Iris pigment epithelial cell (primary cell): ENCODE data around the gene FOXJ3.

Experiments
- DNase-seq: peaks from one replicate; pipeline ENCODE4 v3.0.0-alpha.2; 2011; ENCODE audit warnings: low read depth

Gene FOXJ3

DNA sequence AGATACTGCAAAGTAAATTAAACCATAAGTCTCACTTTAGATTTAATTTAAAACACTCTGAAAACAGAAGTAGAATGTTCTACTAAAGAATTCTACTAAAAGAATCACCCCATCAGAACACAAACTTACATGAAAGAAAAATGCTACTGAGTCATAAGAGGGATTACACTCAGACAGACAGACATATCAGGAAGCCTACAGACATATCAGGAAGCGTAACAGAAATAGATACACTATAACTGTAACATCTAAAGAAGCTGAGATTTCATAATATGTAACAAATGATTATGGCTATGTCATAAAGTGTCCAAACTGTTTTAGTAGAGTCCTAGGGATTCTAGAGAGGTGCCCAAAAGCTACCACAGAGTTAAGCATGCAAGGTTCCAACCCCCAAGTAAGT, 23.9 kb downstream of the FOXJ3 start:
- peak; percentile 88 for DNase-seq

DNA sequence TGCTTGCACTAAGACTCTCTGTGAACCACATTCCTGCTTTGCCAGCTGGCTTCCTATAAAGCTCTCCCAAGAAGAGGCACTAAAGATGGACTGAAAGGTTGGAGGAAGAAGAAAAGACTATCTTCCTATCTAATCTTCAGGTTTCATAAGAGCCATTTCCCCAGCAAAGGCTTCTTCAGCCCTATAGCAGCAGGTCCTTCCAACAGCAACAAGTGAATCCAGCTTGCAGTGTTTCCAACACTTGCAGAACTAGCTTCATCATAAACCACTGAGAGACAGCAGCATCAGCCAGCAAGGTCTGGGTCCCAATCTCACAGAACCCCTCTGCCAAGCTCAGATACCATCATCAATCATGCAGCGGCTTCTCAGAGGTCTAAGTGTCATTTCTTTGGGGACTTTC, 28.1 kb downstream of the FOXJ3 start:
- no peak for DNase-seq

DNA sequence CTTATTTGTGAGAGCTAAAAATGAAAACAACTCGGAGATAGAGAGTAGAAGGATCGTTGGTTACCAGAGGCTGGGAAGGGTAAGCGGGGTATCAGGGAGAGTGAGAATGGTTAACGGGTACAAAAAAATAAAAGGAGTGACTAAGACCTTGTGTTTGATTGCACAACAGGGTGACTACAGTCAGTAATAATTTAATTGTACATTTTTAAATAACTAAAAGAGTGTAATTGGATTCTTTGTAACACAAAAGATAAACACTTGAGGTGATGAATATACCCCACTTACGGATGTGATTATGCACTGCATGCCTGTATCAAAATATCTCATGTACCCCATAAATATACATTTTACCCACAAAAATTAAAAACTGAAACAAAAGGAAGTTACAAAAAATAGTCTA, 29.4 kb downstream of the FOXJ3 start:
- DNase-seq = peak; percentile 72

DNA sequence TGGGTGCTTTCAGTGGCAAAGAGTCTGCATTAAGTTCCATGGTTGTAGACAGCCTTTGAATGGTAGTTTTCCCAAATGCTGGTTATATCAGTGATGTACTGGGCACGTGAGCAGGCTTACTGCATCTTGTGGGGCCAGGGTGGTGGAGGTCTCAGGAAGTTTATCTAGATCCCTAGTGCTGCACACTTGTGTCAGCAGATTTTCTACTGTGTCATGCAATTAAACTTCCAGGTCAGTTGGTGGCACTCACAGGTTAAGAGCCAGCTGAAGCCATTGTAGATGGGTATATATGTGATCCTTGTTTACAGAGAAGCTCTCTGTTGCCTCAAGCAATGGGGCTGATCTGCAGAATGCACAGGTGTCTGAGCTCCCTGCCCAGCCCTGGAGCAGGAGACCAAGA, 33.0 kb downstream of the FOXJ3 start:
- no peak for DNase-seq

DNA sequence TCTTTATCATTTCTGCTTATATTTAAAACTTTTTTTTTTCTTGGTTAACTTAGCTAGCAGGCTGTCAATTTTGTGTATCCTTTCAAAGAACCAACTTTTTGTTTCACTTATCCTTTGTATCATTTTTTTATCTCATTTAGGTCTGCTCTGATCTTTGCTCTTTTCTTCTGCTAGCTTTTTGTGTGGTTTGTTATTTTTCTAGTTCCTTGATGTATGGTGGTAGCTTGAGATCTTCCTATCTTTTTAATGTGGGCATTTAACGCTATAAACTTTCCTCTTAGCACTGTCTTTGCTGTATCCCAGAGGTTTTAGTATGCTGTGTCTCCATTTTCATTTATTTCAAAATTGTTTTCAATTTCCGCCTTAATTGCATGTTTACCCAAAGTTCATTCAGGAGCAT, 36.5 kb downstream of the FOXJ3 start:
- DNase-seq = no peak

DNA sequence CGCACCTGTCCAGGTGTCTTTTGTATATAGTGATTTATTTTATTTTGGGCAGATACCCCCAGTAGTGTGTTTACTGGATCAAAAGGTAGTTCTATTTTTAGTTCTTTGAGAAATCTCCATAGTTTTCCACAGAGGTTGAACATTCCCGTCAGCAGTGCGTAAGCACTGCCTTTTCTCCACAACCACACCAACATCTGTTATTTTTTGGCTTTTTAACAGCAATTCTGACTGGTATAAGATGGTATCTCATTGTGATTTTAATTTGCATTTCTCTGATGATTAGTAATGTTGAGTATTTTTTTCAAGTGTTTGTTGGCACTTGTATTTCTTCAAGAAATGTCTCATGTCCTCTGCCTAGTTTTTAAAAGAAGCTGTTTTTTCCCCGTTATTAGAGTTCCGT, 39.2 kb downstream of the FOXJ3 start:
- DNase-seq = no peak

DNA sequence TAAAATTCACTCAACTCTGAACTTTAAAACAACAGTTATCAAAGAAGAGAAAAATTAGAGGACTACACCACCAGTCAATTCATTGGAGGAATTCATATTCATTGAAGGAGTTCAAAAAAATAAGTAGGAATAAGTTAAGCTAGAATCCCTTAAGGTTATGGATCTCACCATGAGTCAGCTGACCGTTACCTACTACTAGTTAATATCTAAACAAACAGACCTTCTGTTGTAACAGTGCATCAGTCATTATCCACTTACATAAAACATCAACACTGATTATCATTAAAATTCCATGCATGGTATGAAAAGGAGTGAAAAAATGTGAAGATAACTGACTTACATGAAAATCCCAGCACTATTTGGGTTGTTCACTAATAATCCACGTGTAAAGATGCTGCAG, 44.9 kb downstream of the FOXJ3 start:
- no peak for DNase-seq

DNA sequence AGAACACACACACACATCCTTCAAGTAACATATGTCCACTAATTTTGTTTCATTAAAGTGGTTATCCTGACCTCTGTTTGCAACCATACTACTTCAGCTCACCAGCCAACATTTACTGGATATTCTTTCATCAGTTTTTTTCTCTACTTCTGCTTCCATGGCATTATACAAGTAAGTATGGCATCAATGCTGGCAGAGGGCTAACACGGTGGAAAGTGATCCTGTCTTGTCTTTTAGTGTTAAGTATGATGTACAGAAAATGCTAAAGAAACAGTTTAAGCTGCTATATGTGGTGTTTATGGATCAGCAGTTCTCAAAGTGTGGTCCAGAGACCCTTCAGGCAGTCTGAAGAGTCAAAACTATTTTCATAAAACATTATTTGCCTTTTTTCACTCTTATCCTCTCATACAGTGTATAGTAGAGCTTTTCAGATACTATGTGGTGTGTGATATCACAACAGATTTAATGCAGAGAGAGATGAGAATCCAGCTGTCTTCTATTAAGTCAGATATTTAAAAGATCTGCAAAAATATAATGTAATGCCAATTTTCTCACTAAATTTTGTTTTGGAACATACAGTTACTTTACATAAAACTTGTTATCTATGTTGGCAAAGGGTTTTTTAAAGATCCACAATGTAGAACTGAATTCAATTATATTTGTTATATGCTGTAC, 46.6 kb downstream of the FOXJ3 start:
- no peak for DNase-seq

DNA sequence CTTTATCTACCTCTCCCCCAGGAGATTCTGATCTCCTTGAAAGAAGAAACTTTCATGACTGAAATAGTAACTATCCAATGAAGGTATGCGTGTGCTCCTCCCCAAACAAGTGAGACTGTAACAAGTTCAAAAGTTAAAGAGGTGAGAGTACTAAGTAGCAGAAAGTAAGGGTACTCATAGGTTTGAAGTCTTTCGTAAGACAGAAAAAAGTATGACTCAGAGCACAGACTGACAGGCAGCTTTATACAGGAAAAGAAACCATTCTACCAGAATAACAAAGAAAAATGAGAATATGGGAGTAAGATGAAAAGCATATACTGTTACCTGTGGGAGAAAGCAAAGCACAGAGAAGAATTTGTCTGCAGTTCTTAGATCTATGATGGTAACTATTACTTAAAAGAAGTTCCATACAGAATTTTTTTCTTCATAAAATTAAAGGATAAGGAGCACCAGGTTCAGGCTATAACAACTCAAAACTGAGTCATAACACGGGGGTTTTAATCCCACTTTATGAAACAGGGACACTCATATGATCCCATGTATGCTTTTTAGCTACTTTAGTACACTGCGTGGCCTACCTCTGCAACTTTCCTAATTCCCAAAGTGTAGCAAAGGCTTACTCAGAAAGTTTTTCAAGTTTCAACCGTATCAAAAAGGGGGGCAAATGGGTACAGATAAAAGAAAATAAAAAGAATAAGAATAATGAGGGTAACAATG, 52.0 kb downstream of the FOXJ3 start:
- DNase-seq = peak; percentile 75

DNA sequence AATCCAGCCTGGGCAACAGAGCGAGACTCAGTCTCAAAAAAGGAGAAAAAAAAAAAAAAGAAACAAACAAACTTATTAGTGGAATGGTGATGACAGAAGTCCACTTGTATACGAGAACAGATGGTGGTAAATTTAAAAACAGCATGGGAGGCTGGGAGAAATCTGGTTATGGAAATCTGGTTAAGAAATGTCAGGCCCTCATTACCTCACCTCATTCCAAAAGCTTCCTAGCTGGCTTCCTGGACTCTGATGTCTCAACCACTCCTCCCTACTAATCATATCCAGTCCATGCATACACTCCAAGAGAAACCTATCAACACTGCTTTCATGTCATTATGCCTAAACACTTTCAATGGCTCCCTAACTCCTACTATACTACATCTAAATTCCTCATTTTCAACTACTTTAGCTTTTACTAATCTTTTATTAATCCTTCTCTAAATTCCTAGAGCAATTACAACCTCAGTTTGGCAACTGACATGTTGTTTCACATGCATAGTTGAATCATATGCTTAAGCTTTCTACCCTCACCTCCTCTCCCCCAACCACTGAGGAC, 52.9 kb downstream of the FOXJ3 start:
- DNase-seq = peak; percentile 82

DNA sequence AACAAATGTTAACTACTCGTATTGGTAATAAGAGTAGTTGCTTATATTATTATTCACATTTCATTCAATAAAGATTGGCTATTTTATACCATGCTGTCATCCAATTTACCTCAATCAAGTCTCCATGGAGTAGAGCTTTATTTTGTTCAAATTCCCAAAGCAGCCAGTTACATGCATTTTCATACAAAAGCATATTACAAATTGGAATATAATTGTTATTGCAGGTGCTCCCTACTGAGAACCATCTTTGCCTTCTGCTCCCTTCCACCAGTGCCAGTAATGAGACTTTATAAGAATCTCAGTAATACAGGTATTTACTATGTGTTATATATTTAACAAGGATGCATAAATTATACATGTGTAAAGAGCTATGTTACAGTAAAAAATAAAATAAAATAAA, 54.2 kb downstream of the FOXJ3 start:
- no peak for DNase-seq

DNA sequence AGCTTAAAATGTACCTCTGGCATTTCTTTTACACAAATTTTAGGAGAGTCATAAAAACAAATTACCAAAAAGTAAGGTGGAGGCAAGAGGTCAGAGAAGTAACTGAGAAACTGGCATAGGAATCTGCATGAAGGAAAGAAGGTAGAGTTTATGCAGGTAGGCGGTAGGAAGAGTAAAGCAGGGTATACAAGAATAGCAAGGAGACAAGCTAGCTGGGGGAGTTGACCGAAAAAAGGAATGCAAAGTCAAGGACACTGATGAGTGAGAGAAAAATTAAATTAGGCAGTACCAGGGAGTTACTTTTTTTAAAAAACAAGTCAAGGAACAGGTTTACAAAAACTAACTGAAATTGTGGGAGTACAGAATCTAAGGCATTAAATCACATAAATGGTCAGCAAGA, 56.0 kb downstream of the FOXJ3 start:
- no peak for DNase-seq

DNA sequence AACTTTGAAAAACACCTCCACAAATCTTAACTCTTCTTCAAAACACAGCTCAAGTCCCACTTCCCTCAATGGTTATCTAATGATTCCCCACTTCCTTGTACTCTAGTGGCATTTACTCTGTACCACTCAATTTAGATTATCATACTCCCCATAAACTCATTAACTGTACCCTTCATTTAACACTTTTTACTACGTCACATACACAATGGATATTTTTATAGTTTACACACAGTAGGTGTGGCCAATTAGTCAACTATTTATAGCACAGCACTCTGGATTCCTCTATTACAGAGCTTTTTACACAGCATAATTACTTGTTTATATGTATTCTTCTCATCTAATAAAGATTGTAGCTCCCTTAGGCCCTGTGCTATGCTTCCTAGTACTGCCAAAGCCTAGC, 62.1 kb downstream of the FOXJ3 start:
- DNase-seq = no peak

DNA sequence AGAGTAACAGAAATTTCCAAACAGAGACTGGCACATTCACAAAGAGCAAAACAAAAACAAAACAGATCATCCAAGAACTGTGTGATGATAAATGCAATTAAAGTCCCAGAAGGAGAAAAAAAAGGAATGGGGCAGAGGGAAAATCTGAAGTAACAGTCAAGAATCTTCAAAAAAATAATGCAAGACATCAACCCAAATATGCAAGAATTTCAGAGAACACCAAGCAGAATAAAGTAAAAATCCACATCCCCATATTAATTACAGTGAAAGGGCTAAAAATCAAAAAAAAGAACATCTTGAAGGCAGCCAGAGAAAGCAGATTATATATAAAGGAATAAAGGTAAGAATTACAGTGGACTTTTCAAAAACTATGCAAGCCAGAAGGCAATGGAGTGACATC, 67.1 kb downstream of the FOXJ3 start:
- no peak for DNase-seq

DNA sequence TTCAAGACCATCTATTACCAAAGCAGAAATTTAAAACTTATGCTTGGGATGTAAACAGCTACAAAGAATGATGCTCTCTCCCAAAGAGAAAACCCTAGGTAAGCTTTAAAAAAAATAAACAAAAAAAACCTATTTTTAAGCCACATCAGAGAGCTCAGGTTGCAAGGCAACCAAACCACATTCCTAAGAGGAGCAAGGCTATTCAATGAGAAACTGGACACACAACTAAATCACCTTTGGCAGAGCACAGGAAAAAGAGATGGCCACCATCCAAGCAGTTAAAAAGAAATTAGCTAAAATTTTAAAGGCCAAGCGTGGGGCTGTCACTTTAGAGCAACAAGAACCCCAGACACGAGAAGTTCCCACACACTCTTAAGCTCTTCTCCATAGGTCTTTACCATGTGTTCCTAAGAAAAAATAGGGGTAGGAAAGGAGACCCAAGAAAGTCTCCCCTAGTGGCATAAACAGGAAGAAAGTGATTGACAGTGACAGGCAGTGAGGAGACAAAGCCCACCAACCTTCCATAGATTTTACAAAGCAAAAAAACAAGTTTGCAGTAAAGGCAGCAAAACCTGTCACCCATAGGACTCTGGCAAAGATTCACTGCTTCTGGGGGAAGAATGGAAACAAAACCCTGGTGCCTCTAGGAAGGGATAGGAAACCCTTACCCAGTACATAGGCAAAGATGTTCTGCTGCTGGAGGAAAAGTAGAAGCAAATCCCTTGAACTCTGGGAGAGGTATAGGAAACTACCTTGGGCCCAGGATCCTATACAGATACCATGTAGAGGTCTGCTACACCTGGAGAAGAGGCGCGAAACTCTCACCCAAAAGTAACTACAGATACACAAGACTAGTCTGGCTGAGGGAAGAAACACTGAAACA, 68.5 kb downstream of the FOXJ3 start:
- no peak for DNase-seq

DNA sequence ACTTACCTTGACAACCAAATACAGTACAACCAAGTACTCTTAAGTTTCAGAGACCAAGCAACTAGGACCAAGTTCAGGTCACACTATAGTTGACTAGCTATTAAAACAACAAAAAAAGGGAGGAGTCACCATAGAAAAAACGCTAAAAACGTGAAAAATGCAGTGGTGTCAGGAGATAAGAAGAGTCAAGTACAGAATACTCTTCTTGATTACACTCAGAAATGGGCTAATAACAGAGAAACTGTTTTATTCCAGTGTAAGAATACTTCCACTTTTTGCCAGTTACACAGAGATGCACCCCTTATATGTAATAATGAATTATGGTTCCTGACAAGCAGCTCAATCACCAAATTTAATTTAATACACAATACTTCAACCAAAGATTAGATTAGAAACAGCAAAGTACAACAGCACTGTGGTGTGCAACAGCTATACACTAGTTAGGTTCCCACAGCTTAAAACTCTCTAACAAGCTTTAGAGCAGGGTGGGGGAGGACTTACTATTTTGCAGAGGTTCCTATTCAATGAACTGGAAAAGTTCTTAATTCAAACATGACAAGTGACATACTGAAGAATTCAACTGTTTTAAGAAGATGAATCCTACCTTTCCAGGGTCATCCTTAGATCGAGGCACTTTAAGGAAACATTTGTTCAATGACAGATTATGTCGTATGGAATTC, 70.4 kb downstream of the FOXJ3 start:
- DNase-seq = no peak

DNA sequence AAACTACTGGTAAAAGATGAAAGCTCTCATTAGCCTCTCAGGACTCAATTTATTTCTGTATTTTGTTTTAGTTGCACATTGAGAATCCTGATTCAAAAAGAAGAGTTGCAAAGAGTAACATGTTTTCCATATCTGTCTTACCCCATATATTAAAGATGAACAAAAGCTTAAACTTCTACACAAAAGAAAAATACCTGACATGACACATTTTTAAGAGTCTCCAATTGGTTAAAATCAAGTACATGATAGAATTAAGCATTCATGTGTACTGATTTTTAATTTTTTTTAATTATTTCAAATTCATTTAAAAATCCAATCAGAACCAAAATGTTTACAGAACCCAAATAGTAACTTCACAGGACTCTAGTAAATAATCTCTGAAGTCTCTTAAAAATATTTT, 72.0 kb downstream of the FOXJ3 start:
- DNase-seq = no peak

DNA sequence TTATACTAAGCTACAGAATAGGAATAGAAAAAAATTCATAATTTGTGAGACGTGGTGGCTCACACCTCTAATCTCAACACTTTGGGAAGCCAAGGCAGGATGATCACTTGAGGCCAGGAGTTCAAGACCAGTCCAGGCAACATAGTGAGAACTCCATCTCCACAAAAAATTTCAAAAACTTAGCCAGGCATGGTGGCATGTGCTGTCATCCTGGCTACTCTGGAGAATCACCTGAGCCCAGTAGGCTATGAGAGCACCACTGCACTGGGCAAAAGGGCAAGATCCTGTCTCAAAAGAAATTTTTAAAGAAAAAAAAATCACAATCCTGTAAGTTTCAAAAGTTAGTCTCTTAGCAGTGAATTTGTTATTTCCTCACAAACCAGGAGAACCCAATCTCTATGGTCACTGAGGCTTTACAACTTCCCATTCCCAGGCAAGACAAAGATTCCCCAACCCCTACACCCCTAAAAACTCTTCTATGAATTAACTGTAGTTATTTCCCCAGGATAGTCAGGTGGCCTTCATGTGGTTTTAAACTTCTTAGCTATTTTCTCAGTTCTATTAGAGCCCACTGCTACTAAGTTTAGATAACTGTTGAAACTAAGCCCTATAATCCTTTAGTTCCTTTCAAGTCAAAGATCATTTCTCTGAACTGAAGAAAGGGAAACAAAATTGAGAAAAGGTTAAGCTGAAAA, 74.5 kb downstream of the FOXJ3 start:
- DNase-seq = peak; percentile 43

DNA sequence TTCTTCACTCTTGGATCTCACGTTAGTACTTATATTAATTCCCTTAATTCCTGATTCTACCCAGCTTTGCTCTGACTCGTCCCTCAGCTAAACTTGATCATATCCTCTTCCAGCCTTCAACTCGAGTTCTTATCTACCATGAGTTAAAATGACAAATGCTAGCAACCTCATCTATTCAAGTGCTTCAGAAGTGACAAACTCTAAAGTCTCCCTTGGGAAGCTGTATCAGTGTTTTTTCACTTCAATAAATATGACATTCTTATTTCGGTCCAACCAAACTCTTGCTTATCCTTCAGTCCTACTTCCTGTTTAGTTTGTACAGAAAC, 75.3 kb downstream of the FOXJ3 start:
- no peak for DNase-seq

DNA sequence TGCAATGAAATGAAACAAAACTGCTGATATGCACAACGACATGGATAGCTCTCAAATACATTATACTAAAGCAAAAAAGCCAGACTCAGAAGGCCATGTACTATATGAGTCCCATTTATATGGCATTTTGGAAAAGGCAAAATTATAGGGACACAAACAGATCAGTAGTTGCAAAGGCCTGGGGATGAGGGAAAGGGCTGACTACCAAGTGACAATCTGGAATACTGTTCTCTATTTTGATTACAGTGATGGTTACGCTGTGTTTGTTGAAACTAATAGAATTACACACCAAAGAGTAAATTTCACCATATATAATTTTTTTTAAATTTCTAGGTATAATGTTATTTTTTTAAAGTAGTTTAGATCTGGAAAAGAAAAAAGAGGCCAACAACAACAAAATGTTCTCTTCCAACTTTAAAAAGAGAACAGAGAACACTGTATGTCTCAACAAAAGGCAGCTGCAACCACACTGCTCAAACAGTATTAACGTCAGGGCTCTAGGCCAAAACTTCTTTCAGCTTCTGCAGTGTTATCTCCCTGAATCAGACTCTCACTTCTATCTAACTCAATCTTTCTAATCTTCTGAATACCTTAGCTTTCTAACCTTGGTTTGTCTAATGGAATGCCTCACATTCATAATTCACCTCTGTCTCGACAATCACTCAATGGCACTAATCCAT, 75.8 kb downstream of the FOXJ3 start:
- DNase-seq = peak; percentile 89

DNA sequence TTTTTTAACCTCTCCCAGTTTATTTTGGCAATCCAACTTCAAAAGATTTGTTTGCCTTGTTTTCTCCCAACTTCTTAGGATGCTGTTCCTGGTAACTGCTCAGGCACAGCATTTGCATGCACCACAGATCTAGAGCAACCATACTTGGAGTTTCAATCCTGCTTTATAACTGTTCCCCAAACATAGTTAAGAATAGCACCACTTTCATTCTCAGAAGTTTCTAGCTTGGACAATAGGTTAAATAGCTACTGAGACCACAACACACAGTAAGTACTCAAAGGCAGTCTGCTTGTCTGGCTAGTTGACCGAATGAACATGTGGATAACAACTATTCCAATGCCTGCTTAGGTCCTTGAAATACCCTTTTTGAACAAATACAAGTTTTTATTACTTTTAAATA, 76.8 kb downstream of the FOXJ3 start:
- DNase-seq = peak; percentile 35
